ENCODE results near the gene AACS.

GRCh38 chr12:125070661-125071390 is 5.6 kb downstream of the AACS start:
- TF ChIP-seq EP300 (IDR thresholded peaks at IDR 0.05) (no peak), CTCF (IDR thresholded peaks at IDR 0.05) (no peak), POLR2A (IDR thresholded peaks at IDR 0.05) (no peak)
